IMR-90 (cell line): Measurements from ENCODE around the gene APOL5. TPM values are rescaled to one million over a fixed set of nuclear protein-coding genes. Genes with fewer than 3 reads are reported as not detected.
"Not testable (repeated sequence)": the region's sequence is repeated elsewhere in the genome, so short reads cannot be mapped to it uniquely, and the experiment has no call there.

Experiments used
- ATAC-seq: fragments of 200-7000 bp; cut with Tn5 transposase; 2 replicates; pipeline ENCODE4 v1.9.1; 2020; ENCODE audit warnings: low read depth, mild to moderate bottlenecking, moderate library complexity
- BruUV-seq: library from RNA; stranded (reverse); fragments of 400-500 nt; replicated peaks from 2 replicates; lab custom pipeline; 2021; lab: Mats Ljungman, UMichigan
- CTCF ChIA-PET: fragments of 300-600 bp; formaldehyde crosslinking; extraction: SDS; loops from one replicate; lab custom pipeline; 2021; ENCODE audit warnings: antibody characterized with exemption; lab: Yijun Ruan, JAX
- POLR2A ChIA-PET: fragments of 300-600 bp; sonication (Branson Sonifier 250); formaldehyde crosslinking; loops from one replicate; lab custom pipeline; 2022; ENCODE audit warnings: antibody characterized with exemption; ENCODE audit not compliant: unreplicated experiment; lab: Charles Lee
- DNase-seq: peaks from one replicate; pipeline ENCODE4 v3.0.0; 2013
- H2AFZ ChIP-seq: replicated peaks from 2 replicates; pipeline ENCODE3; 2013; ENCODE audit warnings: low read length, mild to moderate bottlenecking; ENCODE audit not compliant: poor library complexity
- H2AK5ac ChIP-seq: 2 replicates; pipeline ENCODE4 v1.6.1; 2013; ENCODE audit warnings: low read depth, low read length, inconsistent platforms
- H2AK9ac ChIP-seq: replicated peaks from 2 replicates; pipeline ENCODE3; 2013; ENCODE audit warnings: mild to moderate bottlenecking, low read depth, low read length, moderate library complexity; ENCODE audit not compliant: poor library complexity
- H2BK120ac ChIP-seq: 2 replicates; pipeline ENCODE4 v1.6.1; 2013; ENCODE audit warnings: low read depth, low read length, inconsistent platforms
- H2BK15ac ChIP-seq: 3 replicates; pipeline ENCODE4 v1.6.1; 2013; ENCODE audit warnings: low read depth, low read length, inconsistent platforms
- H2BK20ac ChIP-seq: 2 replicates; pipeline ENCODE4 v1.6.1; 2013; ENCODE audit warnings: low read depth, mild to moderate bottlenecking, inconsistent platforms, low read length, moderate library complexity
- H2BK5ac ChIP-seq: 2 replicates; pipeline ENCODE4 v1.6.1; 2013; ENCODE audit warnings: mild to moderate bottlenecking, low read depth, low read length, inconsistent platforms; ENCODE audit not compliant: poor library complexity, severe bottlenecking
- H3K14ac ChIP-seq: replicated peaks from 2 replicates; pipeline ENCODE4 v1.6.1; 2013; ENCODE audit warnings: low read depth, low read length, inconsistent platforms
- H3K18ac ChIP-seq: 2 replicates; pipeline ENCODE4 v1.6.1; 2013; ENCODE audit warnings: low read depth, low read length, control low read depth
- H3K23ac ChIP-seq: 2 replicates; pipeline ENCODE4 v1.6.1; 2013; ENCODE audit warnings: low read depth, low read length, inconsistent platforms
- H3K27ac ChIP-seq: 2 replicates; pipeline ENCODE4 v1.5.1; 2013; ENCODE audit warnings: mild to moderate bottlenecking, control low read depth, low read length; ENCODE audit not compliant: insufficient read depth
- H3K27me3 ChIP-seq: 2 replicates; pipeline ENCODE4 v1.6.1; 2013; ENCODE audit warnings: low read length; ENCODE audit not compliant: control insufficient read depth, insufficient read depth
- H3K36me3 ChIP-seq: 2 replicates; pipeline ENCODE4 v1.6.1; 2013; ENCODE audit warnings: low read length, mixed read lengths; ENCODE audit not compliant: control insufficient read depth, insufficient read depth
- H3K4ac ChIP-seq: 2 replicates; pipeline ENCODE4 v1.6.1; 2013; ENCODE audit warnings: low read depth, low read length, inconsistent platforms
- H3K4me1 ChIP-seq: 2 replicates; pipeline ENCODE4 v1.6.1; 2013; ENCODE audit warnings: low read length, mixed read lengths; ENCODE audit not compliant: control insufficient read depth, insufficient read depth
- H3K4me2 ChIP-seq: 2 replicates; pipeline ENCODE4 v1.6.1; 2013; ENCODE audit warnings: low read depth, mild to moderate bottlenecking, control low read depth, low read length, moderate library complexity
- H3K4me3 ChIP-seq: 2 replicates; pipeline ENCODE4 v1.5.1; 2013; ENCODE audit warnings: low read depth, mild to moderate bottlenecking, control low read depth, low read length, moderate library complexity; ENCODE audit not compliant: insufficient read depth
- H3K56ac ChIP-seq: 2 replicates; pipeline ENCODE4 v1.6.1; 2013; ENCODE audit warnings: low read length, inconsistent platforms; ENCODE audit not compliant: insufficient read depth; ENCODE audit errors: extremely low read depth
- H3K79me1 ChIP-seq, 2 experiments: 2 replicates each; pipeline ENCODE4 v1.6.1; 2013; ENCODE audit warnings: low read length in 2 of 2, inconsistent platforms in 1 of 2, low read depth in 1 of 2
- H3K9ac ChIP-seq: 2 replicates; pipeline ENCODE4 v1.6.1; 2013; ENCODE audit warnings: low read depth, low read length, control low read depth
- H3K9me1 ChIP-seq: 2 replicates; pipeline ENCODE4 v1.6.1; 2013; ENCODE audit warnings: low read length, inconsistent platforms; ENCODE audit not compliant: insufficient read depth
- H3K9me3 ChIP-seq: 2 replicates; pipeline ENCODE4 v1.6.1; 2013; ENCODE audit warnings: low read length; ENCODE audit not compliant: control insufficient read depth, insufficient read depth
- H4K20me1 ChIP-seq: 2 replicates; pipeline ENCODE4 v1.6.1; 2013; ENCODE audit warnings: low read length, inconsistent platforms; ENCODE audit not compliant: insufficient read depth
- H4K5ac ChIP-seq: 2 replicates; pipeline ENCODE4 v1.6.1; 2013; ENCODE audit warnings: mild to moderate bottlenecking, low read depth, low read length, control low read depth
- H4K8ac ChIP-seq, 2 experiments: 2 replicates each; pipeline ENCODE4 v1.6.1; 2013; ENCODE audit warnings: low read depth in 2 of 2, low read length in 2 of 2, control low read depth in 1 of 2, inconsistent platforms in 1 of 2
- H4K91ac ChIP-seq: 2 replicates; pipeline ENCODE4 v1.6.1; 2013; ENCODE audit warnings: low read depth, low read length, inconsistent platforms; ENCODE audit not compliant: insufficient read depth
- WGBS, 2 experiments: methylation state at CpG; one replicate each; pipeline versions ENCODE4 v1.1.5 to v1.1.7; 2013; ENCODE audit warnings: missing lambda C conversion rate in 2 of 2; ENCODE audit not compliant: insufficient read length in 1 of 2; ENCODE audit errors: extremely low coverage in 2 of 2; 5-methylcytosine and 5-hydroxymethylcytosine counted together
- dilution Hi-C: fragments of 300-500 bp; cut with HindIII; formaldehyde crosslinking; loops from one replicate; pipeline ENCODE4 v1.14.3; 2018; ENCODE audit warnings: low sequenced_read_pairs; ENCODE audit not compliant: unreplicated experiment
- in situ Hi-C: fragments of 300-500 bp; cut with MboI; formaldehyde crosslinking; loops from 3 replicates; pipeline ENCODE4 v1.14.3; 2019; ENCODE audit warnings: low sequenced_read_pairs, inconsistent platforms, mixed read lengths
- intact Hi-C: fragments of 100-400 bp; cut with micrococcal nuclease; formaldehyde crosslinking; loops from 2 replicates; pipeline ENCODE4 v1.10.0; 2022
- polyA plus RNA-seq, 3 experiments: library from polyadenylated mRNA; depleted of rRNA; stranded (reverse); fragments of >200 nt; gene quantifications; 2 replicates each; pipeline ENCODE4 v1.2.3, GENCODE V29; 2012; ENCODE audit warnings: low replicate concordance in 1 of 3
- total RNA-seq: library from RNA; depleted of rRNA; stranded (reverse); fragments of >200 nt; gene quantifications from 2 replicates; pipeline ENCODE4 v1.2.3, GENCODE V29; 2012

The APOL5 gene
- total and polyA plus RNA-seq, 2 of the 4 experiments (the other 2 are of a cell fraction): 0.15 to 0.18 TPM

GRCh38 chr22:35737886-35738285 lies 20.2 kb downstream of the APOL5 start:
- in situ Hi-C loops: not testable (repeated sequence)

More at GRCh38 chr22:35737886-35738285, 20.2 kb downstream of the APOL5 start:
- H4K5ac ChIP-seq, H3K27ac ChIP-seq, H3K9me3 ChIP-seq, POLR2A ChIA-PET, H3K14ac ChIP-seq, dilution Hi-C loops, H2AK5ac ChIP-seq, DNase-seq, H3K18ac ChIP-seq, H3K4me2 ChIP-seq, H3K27me3 ChIP-seq, H4K20me1 ChIP-seq, H4K8ac ChIP-seq, H3K4me1 ChIP-seq, H2AK9ac ChIP-seq, H3K23ac ChIP-seq, H3K4me3 ChIP-seq, H2AFZ ChIP-seq, H4K91ac ChIP-seq, H2BK120ac ChIP-seq, H2BK20ac ChIP-seq, CTCF ChIA-PET, H2BK15ac ChIP-seq, ATAC-seq, H3K9ac ChIP-seq, H3K4ac ChIP-seq, H3K56ac ChIP-seq, H2BK5ac ChIP-seq, BruUV-seq: not testable (repeated sequence)
- H3K9me1 ChIP-seq: peaks cover 20% of the 10 kb centered on the region
- WGBS, 2 experiments: 100% methylated on average over 1 of the region's 6 CpGs
- peaks cover 33% of the 10 kb centered on the region for H3K36me3 ChIP-seq
- peaks cover 13 to 30% of the 10 kb centered on the region in 2 experiments; a peak in 3 of 4 replicates for H3K79me1 ChIP-seq
- intact Hi-C loops: loop anchor here (2.0 to 5.0 kb wide), 2 partner anchors 53 to 386 kb away; no protein-coding TSS in a partner anchor
